Small intestine (tissue), 7 donors: ENCODE results near the gene MMP25. TPM values are rescaled to one million over a fixed set of nuclear protein-coding genes. Genes with fewer than 3 reads are reported as not detected.
"Not testable (repeated sequence)": the region's sequence is repeated elsewhere in the genome, so short reads cannot be mapped to it uniquely, and the experiment has no call there.

Experiments used
- DNase-seq, 2 donors: peaks; one replicate each; pipeline versions ENCODE4 v3.0.0 to v3.0.0-alpha.2; 2013
- FAIRE-seq: peaks from 2 replicates; lab custom pipeline; 2012; peaks lifted over from hg19 to GRCh38; lab: Jason Lieb, UNC
- H3K27ac ChIP-seq, 3 donors: one replicate each; pipeline ENCODE4 v1.5.1; 2013; ENCODE audit warnings: low read length in 2 of 3, mild to moderate bottlenecking in 2 of 3, control low read depth in 1 of 3, inconsistent platforms in 1 of 3, low read depth in 1 of 3, moderate library complexity in 1 of 3
- H3K27me3 ChIP-seq, 3 donors: one replicate each; pipeline ENCODE4 v1.6.1; 2013; ENCODE audit warnings: low read length in 3 of 3, inconsistent platforms in 1 of 3; ENCODE audit not compliant: control insufficient read depth in 3 of 3, insufficient read depth in 3 of 3
- H3K36me3 ChIP-seq, 3 donors: one replicate each; pipeline ENCODE4 v1.6.1; 2013; ENCODE audit warnings: low read length in 3 of 3, inconsistent platforms in 1 of 3, low read depth in 1 of 3, mild to moderate bottlenecking in 1 of 3, moderate library complexity in 1 of 3; ENCODE audit not compliant: control insufficient read depth in 3 of 3, insufficient read depth in 2 of 3
- H3K4me1 ChIP-seq, 3 donors: one replicate each; pipeline ENCODE4 v1.6.1; 2013; ENCODE audit warnings: low read length in 2 of 3, inconsistent platforms in 1 of 3, low read depth in 1 of 3, mild to moderate bottlenecking in 1 of 3, moderate library complexity in 1 of 3; ENCODE audit not compliant: control insufficient read depth in 3 of 3, insufficient read depth in 2 of 3
- H3K4me3 ChIP-seq, 3 donors: one replicate each; pipeline ENCODE4 v1.5.1; 2013; ENCODE audit warnings: low read length in 3 of 3, control low read depth in 1 of 3, inconsistent platforms in 1 of 3, low read depth in 1 of 3, mild to moderate bottlenecking in 1 of 3, moderate library complexity in 1 of 3
- H3K9me3 ChIP-seq, 2 donors: one replicate each; pipeline ENCODE4 v1.6.1; 2013; ENCODE audit warnings: low read depth in 1 of 2, low read length in 1 of 2; ENCODE audit not compliant: control insufficient read depth in 2 of 2, insufficient read depth in 1 of 2
- WGBS, 3 donors: extraction: QIAGEN DNeasy Blood & Tissue Kit; methylation state at CpG; one replicate each; pipeline ENCODE4 v1.1.7; 2013; 5-methylcytosine and 5-hydroxymethylcytosine counted together
- polyA plus RNA-seq, 4 donors: library from polyadenylated mRNA; stranded (reverse) in 3 of 4; unstranded in 1 of 4; fragments of 200-250 nt in 3 of 4; fragments of 120-200 nt in 1 of 4; gene quantifications; one replicate each; pipeline versions ENCODE4 v1.2.1 to v1.2.3, GENCODE V29; 2013
- donor health status: healthy with polysubstance abuse.
- donor health status: control.
- donor health status: control.
- donor health status: Bipolar disorder and iron deficiency.
- donor health status: healthy.

The MMP25 gene
- polyA plus RNA-seq, 4 donors, result 0.54 to 3.4 (median 0.78) TPM

- 11 to 46% (median 14%) methylated on average over 24 to 26 of the region's 26 CpGs for WGBS, 3 donors
- FAIRE-seq (no peak), DNase-seq (peak in 1 of 2 donors; percentile 37)
- no peaks in the 10 kb centered on the region for H3K27me3 ChIP-seq
- peak overlapping the region; percentile 86 to 90 (median 87) for H3K27ac ChIP-seq
- peaks cover 4 to 42% (median 6%) of the 10 kb centered on the region in 3 donors for H3K4me1 ChIP-seq
- peak overlapping the region; percentile 38 to 56 (median 52) for H3K4me3 ChIP-seq
- H3K9me3 ChIP-seq, result no peaks in the 10 kb centered on the region
- H3K36me3 ChIP-seq, result peaks cover 0 to 31% (median 11%) of the 10 kb centered on the region in 3 donors
These were observed 19.5 kb downstream of the MMP25 start for GRCh38 chr16:3065742-3066439.

GRCh38 chr16:3066440-3066748, 20.0 kb downstream of the MMP25 start:
- DNase-seq (no peak), FAIRE-seq (no peak)
- Histone ChIP-seq H3K4me3 (peak overlapping the region; percentile 38 to 56 (median 52)), H3K27me3 (no peaks in the 10 kb centered on the region), H3K9me3 (no peaks in the 10 kb centered on the region), H3K36me3 (peaks cover 0 to 31% (median 11%) of the 10 kb centered on the region in 3 donors), H3K4me1 (peaks cover 4 to 42% (median 6%) of the 10 kb centered on the region in 3 donors), H3K27ac (peak overlapping the region in 2 of 3 donors; percentile 86 to 87)
- WGBS, 3 donors, result 46 to 69% (median 68%) methylated on average over 7 of the region's 7 CpGs

GRCh38 chr16:3068487-3068886, 22.1 kb downstream of the MMP25 start:
- Histone ChIP-seq H3K27me3 (no peaks in the 10 kb centered on the region), H3K9me3 (no peaks in the 10 kb centered on the region), H3K4me1 (peaks cover 4 to 38% (median 6%) of the 10 kb centered on the region in 3 donors), H3K4me3 (no peak overlapping the region), H3K27ac (peak overlapping the region in 1 of 3 donors; percentile 5), H3K36me3 (peaks cover 0 to 31% (median 11%) of the 10 kb centered on the region in 3 donors)
- no peak for DNase-seq
- no peak for FAIRE-seq
- 58 to 65% (median 59%) methylated on average over 4 of the region's 4 CpGs for WGBS, 3 donors

- not testable (repeated sequence) for FAIRE-seq, DNase-seq, H3K27ac ChIP-seq, H3K27me3 ChIP-seq, H3K4me3 ChIP-seq, H3K9me3 ChIP-seq
- H3K4me1 ChIP-seq, result peaks cover 4 to 32% (median 6%) of the 10 kb centered on the region in 3 donors
- H3K36me3 ChIP-seq, result peaks cover 0 to 31% (median 11%) of the 10 kb centered on the region in 3 donors
- 72 to 84% (median 80%) methylated on average over 10 of the region's 11 CpGs for WGBS, 3 donors
These were observed 22.8 kb downstream of the MMP25 start for GRCh38 chr16:3069146-3069545.

- 81 to 86% (median 82%) methylated on average over 9 of the region's 9 CpGs for WGBS, 3 donors
- no peak for DNase-seq
- H3K4me1 ChIP-seq, result peaks cover 0 to 19% (median 4%) of the 10 kb centered on the region in 3 donors
- H3K4me3 ChIP-seq, result no peak overlapping the region
- no peak overlapping the region for H3K27ac ChIP-seq
- H3K36me3 ChIP-seq, result peaks cover 0 to 31% (median 11%) of the 10 kb centered on the region in 3 donors
- H3K9me3 ChIP-seq, result no peaks in the 10 kb centered on the region
- H3K27me3 ChIP-seq, result no peaks in the 10 kb centered on the region
- FAIRE-seq, result no peak
These were observed 24.3 kb downstream of the MMP25 start for GRCh38 chr16:3070608-3071111.

GRCh38 chr16:3071655-3072054, 25.3 kb downstream of the MMP25 start:
- DNase-seq (no peak), FAIRE-seq (no peak)
- Histone ChIP-seq H3K4me1 (peaks cover 0 to 10% (median 4%) of the 10 kb centered on the region in 3 donors), H3K27ac (no peak overlapping the region), H3K36me3 (peaks cover 0 to 28% (median 11%) of the 10 kb centered on the region in 3 donors), H3K9me3 (peaks cover 0 to 3% of the 10 kb centered on the region in 2 donors), H3K27me3 (no peaks in the 10 kb centered on the region), H3K4me3 (no peak overlapping the region)
- 73 to 85% (median 84%) methylated on average over 7 of the region's 7 CpGs for WGBS, 3 donors

- peaks cover 0 to 26% (median 11%) of the 10 kb centered on the region in 3 donors for H3K36me3 ChIP-seq
- peaks cover 0 to 10% (median 4%) of the 10 kb centered on the region in 3 donors for H3K4me1 ChIP-seq
- not testable (repeated sequence) for H3K27me3 ChIP-seq, DNase-seq, H3K9me3 ChIP-seq, H3K27ac ChIP-seq, H3K4me3 ChIP-seq, FAIRE-seq
- 17 to 52% (median 17%) methylated on average over 3 of the region's 4 CpGs for WGBS, 3 donors
These were observed 25.8 kb downstream of the MMP25 start for GRCh38 chr16:3072148-3072547.

- FAIRE-seq, H3K27me3 ChIP-seq, H3K9me3 ChIP-seq, H3K4me1 ChIP-seq, DNase-seq, H3K4me3 ChIP-seq: not testable (repeated sequence)
- Histone ChIP-seq H3K36me3 (peaks cover 0 to 20% (median 7%) of the 10 kb centered on the region in 3 donors), H3K27ac (peak overlapping the region in 1 of 3 donors; percentile 47)
- 42 to 63% (median 55%) methylated on average over 8 to 16 of the region's 18 CpGs for WGBS, 3 donors
These were observed 26.4 kb downstream of the MMP25 start for GRCh38 chr16:3072576-3073263.
